C4-2B (cell line): ENCODE results near the gene RETREG2.

Source experiments
- ZFX ChIP-seq: fragments of 450-650 bp; IDR thresholded peaks from 2 replicates; pipeline ENCODE4 v1.6.1; 2017
- TF ChIP-seq, protein P1 (sequence below): fragments of 450-650 bp; conservative IDR thresholded peaks from 2 replicates; pipeline ENCODE4 v1.5.1; 2017; ENCODE audit warnings: mild to moderate bottlenecking

DNA sequence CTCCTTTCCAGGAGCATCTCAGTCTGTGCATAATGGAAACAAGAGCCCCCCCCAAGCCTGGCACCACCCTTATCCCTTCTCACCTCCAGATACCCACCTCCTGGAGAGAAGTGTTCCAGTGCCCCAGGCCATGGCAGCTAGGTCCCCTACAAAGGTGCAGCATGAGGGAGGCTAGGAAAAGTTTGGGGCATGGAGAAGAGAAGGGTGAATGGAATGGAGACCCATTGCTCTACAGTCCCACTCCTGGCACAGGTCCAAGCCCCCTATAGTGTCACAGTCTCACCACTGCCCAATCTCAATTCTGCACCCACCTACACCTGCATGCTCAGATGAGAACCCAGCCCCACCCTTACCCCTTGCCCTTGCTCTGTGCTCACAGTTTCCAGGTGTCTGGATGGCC, 9.1 kb upstream of the RETREG2 start:
- TF ChIP-seq, protein P1, sequence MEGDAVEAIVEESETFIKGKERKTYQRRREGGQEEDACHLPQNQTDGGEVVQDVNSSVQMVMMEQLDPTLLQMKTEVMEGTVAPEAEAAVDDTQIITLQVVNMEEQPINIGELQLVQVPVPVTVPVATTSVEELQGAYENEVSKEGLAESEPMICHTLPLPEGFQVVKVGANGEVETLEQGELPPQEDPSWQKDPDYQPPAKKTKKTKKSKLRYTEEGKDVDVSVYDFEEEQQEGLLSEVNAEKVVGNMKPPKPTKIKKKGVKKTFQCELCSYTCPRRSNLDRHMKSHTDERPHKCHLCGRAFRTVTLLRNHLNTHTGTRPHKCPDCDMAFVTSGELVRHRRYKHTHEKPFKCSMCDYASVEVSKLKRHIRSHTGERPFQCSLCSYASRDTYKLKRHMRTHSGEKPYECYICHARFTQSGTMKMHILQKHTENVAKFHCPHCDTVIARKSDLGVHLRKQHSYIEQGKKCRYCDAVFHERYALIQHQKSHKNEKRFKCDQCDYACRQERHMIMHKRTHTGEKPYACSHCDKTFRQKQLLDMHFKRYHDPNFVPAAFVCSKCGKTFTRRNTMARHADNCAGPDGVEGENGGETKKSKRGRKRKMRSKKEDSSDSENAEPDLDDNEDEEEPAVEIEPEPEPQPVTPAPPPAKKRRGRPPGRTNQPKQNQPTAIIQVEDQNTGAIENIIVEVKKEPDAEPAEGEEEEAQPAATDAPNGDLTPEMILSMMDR: no peak
- no peak for TF ChIP-seq ZFX
